GM19467 (cell line): ENCODE data around the gene LEMD3.
A peak's percentile ranks its signal among the peaks of the same experiment; 100 is the strongest.
"Not testable (repeated sequence)": the region's sequence is repeated elsewhere in the genome, so short reads cannot be mapped to it uniquely, and the experiment has no call there.

ENCODE experiments used
- ATAC-seq: cut with Tn5 transposase; IDR thresholded peaks from one replicate; pipeline ENCODE4 v1.9.1; 2021; ENCODE audit warnings: mild to moderate bottlenecking, moderate library complexity; ENCODE audit not compliant: unreplicated experiment

LEMD3 gene

GRCh38 chr12:65276916-65277530 is 107.6 kb downstream of the LEMD3 start:
- ATAC-seq = no peak

- no peak for ATAC-seq
These were observed 108.7 kb downstream of the LEMD3 start for GRCh38 chr12:65277994-65278575.

GRCh38 chr12:65278576-65279368 is 109.4 kb downstream of the LEMD3 start, which contains the start of gene MSRB3:
Gene MSRB3, plus strand, starts transcription at chr12:65278683. Its CDS starts 29,897 bp downstream, at chr12:65308580.
- ATAC-seq = peak; percentile 69

GRCh38 chr12:65279369-65280112 is 110.2 kb downstream of the LEMD3 start:
- ATAC-seq = no peak

- no peak for ATAC-seq
These were observed 110.9 kb downstream of the LEMD3 start for GRCh38 chr12:65280306-65280705.

- ATAC-seq = no peak
These were observed 113.5 kb downstream of the LEMD3 start for GRCh38 chr12:65282840-65283239.

GRCh38 chr12:65285532-65285931 is 116.1 kb downstream of the LEMD3 start:
- ATAC-seq = not testable (repeated sequence)

GRCh38 chr12:65287426-65287825 is 118.0 kb downstream of the LEMD3 start:
- no peak for ATAC-seq

- no peak for ATAC-seq
These were observed 122.9 kb downstream of the LEMD3 start for GRCh38 chr12:65292241-65292640.

- ATAC-seq = no peak
These were observed 124.4 kb downstream of the LEMD3 start for GRCh38 chr12:65293735-65294134.

- no peak for ATAC-seq
These were observed 125.4 kb downstream of the LEMD3 start for GRCh38 chr12:65294641-65295262.

GRCh38 chr12:65296508-65297265 is 127.3 kb downstream of the LEMD3 start:
- no peak for ATAC-seq
